ENCODE data around the gene B4GALT5. TPM values are rescaled to one million over a fixed set of nuclear protein-coding genes. Genes with fewer than 3 reads are reported as not detected.

The B4GALT5 gene
- total and polyA plus RNA-seq, 12 donors = 14.2 to 137 (median 69.1) TPM

- Histone ChIP-seq H3K27ac (peak overlapping the region in 2 of 5 donors; percentile 12 to 13), H3K36me3 (replicated peaks in 1 of 2) (peaks cover 0 to 86% of the 10 kb centered on the region in 2 donors), H3K27me3 (no peaks in the 10 kb centered on the region), H3K4me1 (replicated peaks in 1 of 2) (peaks cover 9 to 13% of the 10 kb centered on the region in 2 donors), H3K4me3 (no peak overlapping the region), H3K9me3 (replicated peaks in 1 of 3) (no peaks in the 10 kb centered on the region)
- WGBS, 4 donors = 74 to 82% (median 76%) methylated on average over 2 of the region's 2 CpGs
- no peak for DNase-seq
- TF ChIP-seq, protein P1, sequence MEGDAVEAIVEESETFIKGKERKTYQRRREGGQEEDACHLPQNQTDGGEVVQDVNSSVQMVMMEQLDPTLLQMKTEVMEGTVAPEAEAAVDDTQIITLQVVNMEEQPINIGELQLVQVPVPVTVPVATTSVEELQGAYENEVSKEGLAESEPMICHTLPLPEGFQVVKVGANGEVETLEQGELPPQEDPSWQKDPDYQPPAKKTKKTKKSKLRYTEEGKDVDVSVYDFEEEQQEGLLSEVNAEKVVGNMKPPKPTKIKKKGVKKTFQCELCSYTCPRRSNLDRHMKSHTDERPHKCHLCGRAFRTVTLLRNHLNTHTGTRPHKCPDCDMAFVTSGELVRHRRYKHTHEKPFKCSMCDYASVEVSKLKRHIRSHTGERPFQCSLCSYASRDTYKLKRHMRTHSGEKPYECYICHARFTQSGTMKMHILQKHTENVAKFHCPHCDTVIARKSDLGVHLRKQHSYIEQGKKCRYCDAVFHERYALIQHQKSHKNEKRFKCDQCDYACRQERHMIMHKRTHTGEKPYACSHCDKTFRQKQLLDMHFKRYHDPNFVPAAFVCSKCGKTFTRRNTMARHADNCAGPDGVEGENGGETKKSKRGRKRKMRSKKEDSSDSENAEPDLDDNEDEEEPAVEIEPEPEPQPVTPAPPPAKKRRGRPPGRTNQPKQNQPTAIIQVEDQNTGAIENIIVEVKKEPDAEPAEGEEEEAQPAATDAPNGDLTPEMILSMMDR (IDR thresholded peaks at IDR 0.05) = no peak
- no peak for TF ChIP-seq POLR2A (IDR thresholded peaks at IDR 0.05)
- intact Hi-C loops (cut with DNase I) = no loop called here
Measured at GRCh38 chr20:49646528-49646927, 67.2 kb downstream of the B4GALT5 start.

GRCh38 chr20:49646126-49646525 is 67.6 kb downstream of the B4GALT5 start:
- Histone ChIP-seq H3K4me3 (no peak overlapping the region), H3K9me3 (replicated peaks in 1 of 3) (no peaks in the 10 kb centered on the region), H3K27me3 (no peaks in the 10 kb centered on the region), H3K36me3 (replicated peaks in 1 of 2) (peaks cover 0 to 86% of the 10 kb centered on the region in 2 donors), H3K27ac (peak overlapping the region in 2 of 5 donors; percentile 12 to 13), H3K4me1 (replicated peaks in 1 of 2) (peaks cover 11 to 15% of the 10 kb centered on the region in 2 donors)
- TF ChIP-seq, protein P1 (IDR thresholded peaks at IDR 0.05) = no peak
- no peak for TF ChIP-seq POLR2A (IDR thresholded peaks at IDR 0.05)
- DNase-seq = peak in 2 of 7 donors; percentile 48 to 54
- WGBS, 4 donors = 45 to 74% (median 50%) methylated on average over 3 of the region's 3 CpGs
- intact Hi-C loops (cut with DNase I) = no loop called here

DNA sequence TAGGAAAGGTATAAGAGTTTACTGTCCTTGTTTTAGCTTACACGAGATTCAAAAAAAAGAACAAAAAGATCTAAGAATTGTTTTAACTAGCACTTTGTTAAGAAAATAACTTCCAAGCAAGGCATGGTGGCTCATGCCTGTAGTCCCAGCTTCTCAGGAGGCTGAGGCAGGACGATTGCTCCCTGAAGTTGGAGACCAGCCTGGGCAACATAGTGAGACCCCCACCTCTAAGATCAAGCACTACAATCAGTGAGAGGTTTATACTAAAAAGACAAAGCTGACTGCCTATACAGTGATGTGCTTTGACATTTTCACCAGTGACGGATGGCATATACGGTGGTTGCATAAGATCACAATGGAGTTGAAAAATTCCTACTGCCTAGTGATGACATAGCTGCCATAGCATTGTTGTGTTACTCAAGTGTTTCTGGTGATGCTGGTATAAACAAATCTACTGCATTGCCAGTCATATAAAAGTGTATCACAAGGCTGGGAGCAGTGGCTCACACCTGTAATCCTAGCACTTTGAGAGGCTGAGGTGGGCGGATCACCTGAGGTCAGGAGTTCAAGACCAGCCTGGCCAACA is 68.6 kb downstream of the B4GALT5 start:
- 83 to 93% (median 88%) methylated on average over 5 of the region's 5 CpGs for WGBS, 4 donors
- Histone ChIP-seq H3K36me3 (replicated peaks in 1 of 2) (peaks cover 0 to 95% of the 10 kb centered on the region in 2 donors), H3K4me3 (no peak overlapping the region), H3K27me3 (no peaks in the 10 kb centered on the region), H3K4me1 (replicated peaks in 1 of 2) (peaks cover 11 to 15% of the 10 kb centered on the region in 2 donors), H3K9me3 (replicated peaks in 1 of 3) (no peaks in the 10 kb centered on the region), H3K27ac (peak overlapping the region in 1 of 5 donors; percentile 4)
- no peak for TF ChIP-seq POLR2A (IDR thresholded peaks at IDR 0.05)
- TF ChIP-seq, protein P1 (IDR thresholded peaks at IDR 0.05) = no peak
- DNase-seq = peak in 2 of 7 donors; percentile 1 to 33
- intact Hi-C loops (cut with DNase I) = no loop called here

DNA sequence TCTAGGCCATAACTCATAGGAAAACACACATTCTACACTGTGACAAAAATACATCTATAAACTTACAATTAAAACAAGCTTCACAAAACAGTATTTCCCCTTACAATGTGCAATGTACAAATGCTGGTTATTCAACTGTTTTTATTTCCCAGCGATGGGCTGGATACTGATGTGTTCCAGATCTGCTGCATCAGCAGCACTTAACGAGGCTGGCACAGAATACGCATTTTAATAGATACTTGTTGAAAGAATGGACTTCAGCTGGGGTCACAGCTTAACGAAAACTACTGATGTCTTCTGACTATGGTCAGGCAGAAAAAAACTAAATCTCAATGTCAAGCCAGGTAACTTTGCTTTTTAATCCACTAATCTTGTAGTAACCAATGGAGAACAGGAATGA is 70.9 kb downstream of the B4GALT5 start:
- Histone ChIP-seq H3K27ac (peak overlapping the region in 3 of 5 donors; percentile 29 to 61 (median 55)), H3K4me3 (no peak overlapping the region), H3K36me3 (replicated peaks in 1 of 2) (peaks cover 0 to 100% of the 10 kb centered on the region in 2 donors), H3K4me1 (replicated peaks in 1 of 2) (peaks cover 11 to 15% of the 10 kb centered on the region in 2 donors), H3K9me3 (replicated peaks in 1 of 3) (no peaks in the 10 kb centered on the region), H3K27me3 (no peaks in the 10 kb centered on the region)
- DNase-seq = peak in 1 of 7 donors; percentile 1
- intact Hi-C loops (cut with DNase I) = no loop called here
- no peak for TF ChIP-seq POLR2A (IDR thresholded peaks at IDR 0.05)
- TF ChIP-seq, protein P1 (IDR thresholded peaks at IDR 0.05) = no peak
- 74 to 82% (median 78%) methylated on average over 4 of the region's 4 CpGs for WGBS, 4 donors
